D721Med (cell line): Measurements from ENCODE around the gene S100A14.
A peak's percentile ranks its signal among the peaks of the same experiment; 100 is the strongest.
"Not testable (repeated sequence)": the region's sequence is repeated elsewhere in the genome, so short reads cannot be mapped to it uniquely, and the experiment has no call there.

ENCODE experiments used
- DNase-seq: peaks from one replicate; pipeline ENCODE4 v3.0.0; 2011; ENCODE audit warnings: low spot score; ENCODE audit not compliant: insufficient read length
- FAIRE-seq: peaks from 2 replicates; lab custom pipeline; 2011; peaks lifted over from hg19 to GRCh38; lab: Jason Lieb, UNC
- CTCF ChIP-seq: IDR thresholded peaks from 2 replicates; pipeline ENCODE4 v1.5.1; 2012; ENCODE audit warnings: mild to moderate bottlenecking, control low read depth; ENCODE audit not compliant: insufficient read depth; ENCODE audit errors: missing control alignments

S100A14 gene

GRCh38 chr1:153598309-153599172 lies 17.6 kb downstream of the S100A14 start:
- DNase-seq (no peak), FAIRE-seq (no peak)

GRCh38 chr1:153597206-153597605 lies 18.9 kb downstream of the S100A14 start:
- no peak for TF ChIP-seq CTCF
- FAIRE-seq = no peak
- no peak for DNase-seq

More at GRCh38 chr1:153598309-153599172, 17.6 kb downstream of the S100A14 start:
- no peak for TF ChIP-seq CTCF

DNA sequence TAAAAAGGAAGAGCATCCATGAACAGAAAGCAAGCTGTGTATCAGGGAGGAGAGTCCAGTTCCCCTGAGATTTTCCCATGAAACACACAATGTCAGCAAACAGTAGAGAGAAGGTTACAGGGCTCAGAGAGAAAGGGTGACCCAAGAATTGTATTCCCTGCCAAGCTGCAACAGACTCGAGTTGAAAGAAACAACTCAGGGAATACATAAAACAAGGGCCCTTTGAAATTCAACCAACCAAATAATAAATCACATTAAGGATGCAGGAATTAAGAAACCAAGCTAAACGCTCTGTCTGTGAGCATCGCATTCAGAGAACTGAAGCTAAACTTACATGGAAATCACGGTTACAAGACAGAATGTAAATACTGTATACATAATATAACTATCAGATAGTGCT lies 23.4 kb downstream of the S100A14 start:
- TF ChIP-seq CTCF = no peak
- no peak for FAIRE-seq
- no peak for DNase-seq

DNA sequence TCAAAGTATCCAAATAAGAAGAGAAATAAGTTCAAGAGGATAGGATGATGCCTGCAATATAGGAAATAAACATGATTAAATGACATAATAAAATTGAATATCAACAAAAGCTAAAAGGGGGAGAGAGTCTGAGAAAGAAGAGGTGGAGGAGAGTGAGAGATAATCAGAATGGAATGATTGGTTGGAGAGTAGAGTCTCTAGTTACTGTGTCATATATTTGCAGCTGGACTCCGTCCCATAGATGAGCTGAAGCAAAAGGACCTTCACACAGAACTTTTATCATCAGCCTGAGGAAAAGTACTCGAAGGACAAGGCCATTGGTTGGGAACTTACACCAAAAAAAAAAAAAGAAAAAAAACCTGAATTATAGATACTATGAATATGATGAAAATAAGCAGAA lies 27.6 kb downstream of the S100A14 start:
- no peak for TF ChIP-seq CTCF
- no peak for DNase-seq
- no peak for FAIRE-seq

- FAIRE-seq, DNase-seq: not testable (repeated sequence)
Measured at GRCh38 chr1:153588033-153588432, 28.1 kb downstream of the S100A14 start.

DNA sequence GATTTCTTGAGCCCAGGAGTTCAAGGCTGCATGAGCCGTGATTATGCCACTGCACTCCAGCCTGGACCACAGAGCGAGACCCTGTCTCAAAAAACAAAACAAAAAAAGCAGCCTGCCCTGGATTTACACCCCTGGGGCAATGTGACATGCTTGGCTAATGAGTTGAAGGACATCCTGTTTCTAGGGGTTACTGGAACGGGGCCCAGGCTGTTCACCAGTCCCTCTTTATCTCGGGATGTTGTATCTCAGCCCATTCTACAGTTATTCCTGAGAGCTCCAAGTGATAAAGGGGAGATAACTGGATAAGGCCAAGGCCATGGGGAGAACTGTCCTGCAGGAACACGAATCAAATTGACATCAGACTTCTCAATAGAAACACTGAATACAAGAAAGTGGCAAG lies 28.8 kb downstream of the S100A14 start:
- FAIRE-seq (peak; percentile 21), DNase-seq (no peak)
- TF ChIP-seq CTCF = no peak

GRCh38 chr1:153586347-153586746 lies 29.8 kb downstream of the S100A14 start:
- DNase-seq = no peak
- peak; percentile 67 for FAIRE-seq
- no peak for TF ChIP-seq CTCF
